Upper lobe of left lung (tissue), 6 donors: ENCODE measurements around the gene CENPP. TPM values are rescaled to one million over a fixed set of nuclear protein-coding genes. Genes with fewer than 3 reads are reported as not detected.

Source experiments
- ATAC-seq, 2 donors: fragments of 200-7000 bp; cut with Tn5 transposase; one replicate each; pipeline ENCODE4 v1.9.1; 2022; ENCODE audit warnings: mild to moderate bottlenecking in 2 of 2, moderate library complexity in 2 of 2; ENCODE audit not compliant: low FRiP score in 2 of 2
- DNase-seq, 2 donors: peaks; one replicate each; pipeline ENCODE4 v3.0.0-alpha.2; 2019 to 2020
- H3K27ac ChIP-seq, 4 donors: fragments of 200-600 bp; sonication (generic); one replicate each; pipeline ENCODE4 v1.5.1; 2016 to 2019
- H3K27me3 ChIP-seq, 4 donors: fragments of 200-600 bp; sonication (generic); one replicate each; pipeline ENCODE4 v1.5.1; 2017 to 2019
- H3K36me3 ChIP-seq, 4 donors: fragments of 200-600 bp; sonication (generic); one replicate each; pipeline ENCODE4 v1.5.1; 2016 to 2019
- H3K4me1 ChIP-seq, 4 donors: fragments of 200-600 bp; sonication (generic); one replicate each; pipeline ENCODE4 v1.5.1; 2018 to 2019
- H3K4me3 ChIP-seq, 4 donors: fragments of 200-600 bp; sonication (generic); one replicate each; pipeline ENCODE4 v1.5.1; 2017 to 2019; ENCODE audit warnings: mild to moderate bottlenecking in 2 of 4, moderate library complexity in 1 of 4
- H3K9me3 ChIP-seq, 4 donors: fragments of 200-600 bp; sonication (generic); one replicate each; pipeline ENCODE4 v1.5.1; 2018 to 2019
- EP300 ChIP-seq, 4 donors: sonication (generic); formaldehyde crosslinking; IDR thresholded peaks; one replicate each; pipeline ENCODE4 v1.5.1; 2017; ENCODE audit warnings: antibody characterized with exemption in 4 of 4, control low read depth in 2 of 4
- POLR2A ChIP-seq, 4 donors: fragments of 450-650 bp; IDR thresholded peaks; one replicate each; pipeline ENCODE4 v1.5.1; 2016 to 2017; ENCODE audit warnings: antibody characterized with exemption in 4 of 4, mild to moderate bottlenecking in 2 of 4
- POLR2AphosphoS5 ChIP-seq, 2 donors: sonication (generic); formaldehyde crosslinking; IDR thresholded peaks; one replicate each; pipeline ENCODE4 v1.5.1; 2017; ENCODE audit warnings: antibody characterized with exemption in 2 of 2
- WGBS, 2 donors: methylation state at CpG; one replicate each; pipeline ENCODE4 v1.1.5; 2017 to 2018; 5-methylcytosine and 5-hydroxymethylcytosine counted together
- total RNA-seq, 6 donors: library from RNA; depleted of rRNA in 4 of 6; stranded (reverse); fragments of >200 nt in 4 of 6; gene quantifications; one replicate each; pipeline versions ENCODE4 v1.1.0 to v1.2.1, GENCODE V29; 2016 to 2021
- TF ChIP-seq, protein P1 (sequence below), 6 experiments: fragments of 450-650 bp in 4 of 6; fragments of 200-600 bp in 2 of 6; sonication (generic) in 2 of 6; IDR thresholded peaks; one replicate each; pipeline ENCODE4 v1.5.1; 2016 to 2019; ENCODE audit warnings: antibody characterized with exemption in 6 of 6
- donor health status: DM: no; HTN: no; CAD: no; lungs with moderate emphysema.
- donor health status: DM: no; HTN: yes; CAD: no; lungs with severe emphysema.

CENPP gene
- total RNA-seq, 6 donors from 2014 or later: 2.9 to 17.8 (median 4.9) TPM

DNA sequence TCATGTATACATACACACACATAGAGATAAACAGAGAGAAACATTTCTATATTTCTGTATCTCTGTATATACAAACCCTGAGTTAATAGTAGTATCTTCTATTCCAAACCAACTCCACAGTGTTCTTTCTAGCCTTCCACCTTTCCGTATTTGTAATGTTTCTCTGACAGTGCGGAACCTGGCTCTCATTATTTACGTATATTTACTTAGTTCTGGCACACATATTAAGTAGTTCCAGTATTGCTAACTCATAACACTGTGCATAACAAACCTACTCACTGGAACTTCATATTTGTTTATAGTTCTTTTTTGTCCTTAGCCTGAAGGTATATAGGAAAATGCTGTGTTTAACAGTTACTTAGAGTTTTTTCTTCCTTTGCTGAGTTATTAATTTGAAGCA, 72.1 kb downstream of the CENPP start:
- WGBS, 2 donors: 98 to 99% methylated on average over 3 of the region's 3 CpGs
- Histone ChIP-seq H3K4me1 (peaks cover 0 to 4% (median 0%) of the 10 kb centered on the region in 4 donors), H3K36me3 (no peaks in the 10 kb centered on the region), H3K9me3 (no peaks in the 10 kb centered on the region), H3K4me3 (no peak overlapping the region), H3K27me3 (no peaks in the 10 kb centered on the region), H3K27ac (no peak overlapping the region)
- ATAC-seq: no peak
- no peak for DNase-seq
- TF ChIP-seq, protein P1, sequence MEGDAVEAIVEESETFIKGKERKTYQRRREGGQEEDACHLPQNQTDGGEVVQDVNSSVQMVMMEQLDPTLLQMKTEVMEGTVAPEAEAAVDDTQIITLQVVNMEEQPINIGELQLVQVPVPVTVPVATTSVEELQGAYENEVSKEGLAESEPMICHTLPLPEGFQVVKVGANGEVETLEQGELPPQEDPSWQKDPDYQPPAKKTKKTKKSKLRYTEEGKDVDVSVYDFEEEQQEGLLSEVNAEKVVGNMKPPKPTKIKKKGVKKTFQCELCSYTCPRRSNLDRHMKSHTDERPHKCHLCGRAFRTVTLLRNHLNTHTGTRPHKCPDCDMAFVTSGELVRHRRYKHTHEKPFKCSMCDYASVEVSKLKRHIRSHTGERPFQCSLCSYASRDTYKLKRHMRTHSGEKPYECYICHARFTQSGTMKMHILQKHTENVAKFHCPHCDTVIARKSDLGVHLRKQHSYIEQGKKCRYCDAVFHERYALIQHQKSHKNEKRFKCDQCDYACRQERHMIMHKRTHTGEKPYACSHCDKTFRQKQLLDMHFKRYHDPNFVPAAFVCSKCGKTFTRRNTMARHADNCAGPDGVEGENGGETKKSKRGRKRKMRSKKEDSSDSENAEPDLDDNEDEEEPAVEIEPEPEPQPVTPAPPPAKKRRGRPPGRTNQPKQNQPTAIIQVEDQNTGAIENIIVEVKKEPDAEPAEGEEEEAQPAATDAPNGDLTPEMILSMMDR (IDR thresholded peaks at IDR 0.05): no peak
- TF ChIP-seq POLR2AphosphoS5 (IDR thresholded peaks at IDR 0.05) (no peak), POLR2A (IDR thresholded peaks at IDR 0.05) (no peak), EP300 (IDR thresholded peaks at IDR 0.05) (no peak)

DNA sequence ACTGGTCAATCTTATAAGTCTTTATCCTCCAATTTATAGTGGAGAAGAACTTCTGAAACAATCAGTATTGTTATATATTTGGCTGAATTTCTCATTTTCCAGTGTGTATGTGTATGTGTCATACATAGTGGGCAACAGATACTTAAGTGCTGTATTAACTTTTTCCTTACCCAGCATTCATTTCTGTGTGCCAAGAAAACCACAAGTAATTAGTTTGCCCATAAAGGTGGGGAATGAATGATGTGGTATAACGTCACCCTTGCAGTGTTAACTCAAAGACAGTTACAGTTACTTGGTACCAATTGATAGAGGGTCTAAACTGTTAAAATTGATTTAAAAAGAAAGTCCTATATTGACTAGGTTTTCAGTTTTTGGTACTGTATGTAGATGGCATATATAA, 76.6 kb downstream of the CENPP start:
- 69 to 80% methylated on average over 1 of the region's 1 CpG for WGBS, 2 donors
- Histone ChIP-seq H3K9me3 (no peaks in the 10 kb centered on the region), H3K36me3 (no peaks in the 10 kb centered on the region), H3K27me3 (no peaks in the 10 kb centered on the region), H3K4me1 (peaks cover 0 to 11% (median 6%) of the 10 kb centered on the region in 4 donors), H3K4me3 (no peak overlapping the region), H3K27ac (no peak overlapping the region)
- no peak for ATAC-seq
- TF ChIP-seq, protein P1 (IDR thresholded peaks at IDR 0.05): no peak
- TF ChIP-seq EP300 (IDR thresholded peaks at IDR 0.05) (no peak), POLR2AphosphoS5 (IDR thresholded peaks at IDR 0.05) (no peak), POLR2A (IDR thresholded peaks at IDR 0.05) (no peak)
- DNase-seq: no peak

DNA sequence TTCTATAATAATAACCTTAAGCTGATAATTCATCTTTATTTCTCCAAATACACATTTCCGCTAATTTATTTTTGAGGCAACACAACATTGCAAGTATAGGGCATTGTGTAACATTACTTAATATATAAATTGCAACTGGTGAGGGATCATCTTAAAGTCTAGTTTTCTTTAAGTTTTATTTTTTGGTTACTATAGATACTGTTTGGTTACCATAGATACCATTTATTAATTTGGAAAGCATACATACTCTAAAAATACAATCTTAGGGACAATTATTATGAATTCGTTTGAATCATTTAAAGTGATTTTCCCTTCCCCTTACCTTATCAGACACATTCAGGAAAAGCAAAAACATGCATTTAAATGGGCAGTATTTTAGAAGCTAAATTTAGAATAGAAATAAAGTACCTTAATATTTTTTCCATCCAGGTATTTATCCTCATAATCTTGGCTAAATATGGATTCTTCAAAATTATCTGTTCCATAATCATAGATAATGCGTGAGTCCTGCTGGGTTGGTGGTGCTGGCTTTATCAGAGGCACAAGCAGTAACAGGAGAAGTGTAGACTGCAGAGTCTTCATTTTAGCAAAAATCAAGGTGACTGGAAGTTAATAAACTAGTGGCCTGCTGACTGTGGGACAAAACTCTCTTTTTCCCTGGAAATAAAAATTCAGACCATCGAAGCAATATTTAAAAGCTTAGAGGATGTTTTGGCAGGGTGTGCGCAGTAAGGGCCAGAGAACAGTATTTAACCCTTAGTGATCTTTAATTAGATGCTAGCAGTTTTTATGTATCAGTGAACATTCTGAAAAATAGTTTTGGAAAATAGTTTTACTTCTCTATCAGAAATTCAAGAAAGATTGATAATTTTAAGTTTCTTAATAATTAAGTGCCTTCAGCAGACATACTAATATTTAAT, 77.3 kb downstream of the CENPP start:
- WGBS, 2 donors: 67 to 80% methylated on average over 5 of the region's 5 CpGs
- no peak for ATAC-seq
- Histone ChIP-seq H3K27ac (no peak overlapping the region), H3K36me3 (no peaks in the 10 kb centered on the region), H3K4me3 (no peak overlapping the region), H3K9me3 (no peaks in the 10 kb centered on the region), H3K27me3 (no peaks in the 10 kb centered on the region), H3K4me1 (peaks cover 0 to 11% (median 6%) of the 10 kb centered on the region in 4 donors)
- no peak for DNase-seq
- no peak for TF ChIP-seq POLR2AphosphoS5 (IDR thresholded peaks at IDR 0.05)
- TF ChIP-seq EP300 (IDR thresholded peaks at IDR 0.05): no peak
- no peak for TF ChIP-seq POLR2A (IDR thresholded peaks at IDR 0.05)
- TF ChIP-seq, protein P1 (IDR thresholded peaks at IDR 0.05): no peak

DNA sequence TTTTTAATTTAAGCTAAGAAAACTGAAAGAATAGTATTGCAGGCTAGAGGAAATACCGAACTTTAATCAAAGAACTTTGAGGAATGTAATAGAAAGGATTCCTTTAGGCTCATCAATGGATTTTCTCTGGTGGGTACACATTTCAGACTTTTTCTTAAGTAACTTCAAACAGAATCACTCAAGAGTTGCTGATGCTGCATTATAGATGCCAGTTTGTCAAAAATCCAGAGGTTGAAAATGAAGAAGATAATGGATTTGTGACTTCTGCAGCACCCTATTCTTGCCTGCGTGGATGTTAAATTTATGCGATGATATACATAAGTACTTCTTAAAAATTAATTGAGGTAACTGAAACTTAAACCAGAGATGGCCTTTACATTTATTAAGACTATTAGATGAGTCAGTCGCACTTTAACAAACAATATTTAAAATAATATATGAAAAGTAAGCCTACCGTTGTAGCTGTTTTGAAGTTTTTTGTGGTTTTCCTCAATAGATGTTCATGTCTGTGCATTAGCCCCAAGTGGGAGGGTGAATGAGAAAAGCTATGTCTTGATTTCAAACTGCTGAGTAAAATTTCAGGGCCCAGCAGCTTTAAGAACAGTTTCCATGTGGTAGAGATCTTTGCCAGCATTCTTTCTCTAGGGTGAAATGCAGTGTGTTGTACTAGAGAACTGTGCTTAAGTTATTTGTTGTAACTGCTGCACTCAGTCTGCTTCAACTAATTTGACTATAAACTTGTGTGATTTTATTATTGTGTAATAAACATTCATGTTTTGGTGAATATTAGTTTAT, 78.5 kb downstream of the CENPP start, which contains the start of gene OGN:
OGN (minus strand) TSS at position 537 of the 795 bp plus-strand sequence. CDS start 1,171 bp downstream, outside the sequence.
- ATAC-seq (peak in 1 of 2 donors; percentile 31), DNase-seq (no peak)
- Histone ChIP-seq H3K4me1 (peaks cover 0 to 11% (median 6%) of the 10 kb centered on the region in 4 donors), H3K27me3 (no peaks in the 10 kb centered on the region), H3K4me3 (no peak within 1 kb of the TSS), H3K27ac (no peak within 1 kb of the TSS), H3K9me3 (no peaks in the 10 kb centered on the region), H3K36me3 (no peaks in the 10 kb centered on the region)
- TF ChIP-seq POLR2A (IDR thresholded peaks at IDR 0.05): no peak
- WGBS, 2 donors: 74 to 76% methylated on average over 5 of the region's 5 CpGs

DNA sequence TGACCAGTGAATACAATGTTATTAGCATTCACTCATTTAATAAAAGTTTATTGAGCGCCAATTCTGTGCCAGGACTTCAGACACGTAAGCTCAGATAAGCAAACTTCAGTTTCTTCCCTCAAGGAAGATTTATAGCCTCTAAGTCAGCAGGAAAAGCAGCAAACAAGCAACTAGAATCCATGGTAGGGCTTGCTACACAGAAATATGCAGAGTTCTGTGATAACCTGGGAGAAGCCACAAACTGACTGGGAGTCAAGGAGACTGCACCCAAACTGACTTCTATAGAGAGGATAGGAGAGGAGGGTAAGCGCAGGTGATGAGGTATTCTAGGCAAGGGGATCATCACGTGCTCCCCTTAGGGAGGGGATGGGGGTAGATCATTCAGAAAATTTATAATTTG, 80.1 kb downstream of the CENPP start:
- no peak overlapping the region for H3K4me3 ChIP-seq
- DNase-seq (no peak), ATAC-seq (no peak)
- H3K36me3 ChIP-seq: no peaks in the 10 kb centered on the region
- H3K9me3 ChIP-seq: no peaks in the 10 kb centered on the region
- peaks cover 0 to 11% (median 6%) of the 10 kb centered on the region in 4 donors for H3K4me1 ChIP-seq
- H3K27me3 ChIP-seq: no peaks in the 10 kb centered on the region
- peak overlapping the region in 1 of 4 donors; percentile 19 for H3K27ac ChIP-seq
- 71 to 81% methylated on average over 4 of the region's 4 CpGs for WGBS, 2 donors
- TF ChIP-seq POLR2A (IDR thresholded peaks at IDR 0.05) (no peak), POLR2AphosphoS5 (IDR thresholded peaks at IDR 0.05) (no peak), EP300 (IDR thresholded peaks at IDR 0.05) (no peak)
- TF ChIP-seq, protein P1 (IDR thresholded peaks at IDR 0.05): no peak
